ENCODE measurements around the gene PFKL. TPM values are rescaled to one million over a fixed set of nuclear protein-coding genes. Genes with fewer than 3 reads are reported as not detected.

Gene PFKL
- total RNA-seq (2014; rRNA removed; shearing (Covaris generic)) (92.3 and 106 TPM in 2 replicates), polyA plus RNA-seq (2016; fragmentation: Nextera tagmentation; extraction: Ambion mirVana) (39.9 and 40.3 TPM in 2 replicates)
- long read RNA-seq, transcript PFKL-201 (22 exons, 2,912 nt): major isoform, 42 of 63 reads
- long read RNA-seq, partial matches to known transcripts: 13 of 63 reads
- long read RNA-seq, other reads (novel, unspliced or antisense): 7 of 63 reads

DNA sequence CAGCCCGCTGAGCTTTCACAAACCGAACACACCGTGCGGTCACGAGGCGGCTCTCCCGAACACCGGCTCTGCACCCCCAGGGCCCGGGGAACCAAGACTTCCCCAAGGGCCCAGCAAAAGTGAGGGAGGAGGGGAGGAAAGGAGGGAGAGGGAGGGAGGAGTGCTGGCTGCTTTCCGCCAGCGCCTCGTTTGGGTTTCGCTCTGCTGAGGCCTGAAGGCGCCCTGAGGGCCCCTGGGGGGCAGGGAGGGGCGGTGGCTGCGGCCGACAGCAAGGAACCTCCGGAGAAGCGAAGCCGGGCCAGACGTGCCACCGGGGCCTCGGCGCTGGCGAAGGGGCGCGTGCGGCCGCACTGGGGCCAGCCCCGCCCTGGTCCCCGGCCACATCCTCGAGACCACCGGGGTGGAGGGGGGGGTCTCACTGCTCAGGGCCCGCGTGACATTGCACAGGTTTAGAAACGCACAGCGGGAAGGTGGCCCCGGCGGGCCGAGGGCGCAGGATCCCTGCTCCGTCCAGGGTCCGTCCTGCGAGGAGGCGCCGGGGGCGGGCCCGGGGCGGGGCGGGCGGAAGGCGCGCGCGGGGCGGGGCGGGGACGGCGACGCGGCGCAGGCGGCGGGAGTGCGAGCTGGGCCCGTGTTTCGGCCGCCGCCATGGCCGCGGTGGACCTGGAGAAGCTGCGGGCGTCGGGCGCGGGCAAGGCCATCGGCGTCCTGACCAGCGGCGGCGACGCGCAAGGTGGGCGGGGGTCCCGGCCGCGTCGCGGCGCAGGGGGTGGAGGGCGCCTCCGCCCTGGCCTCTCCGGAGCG is at the start of gene PFKL:
Gene PFKL (plus strand): TSS at position 596 of the 804 bp plus-strand sequence. CDS start 53 bp downstream, at position 649.
- Histone ChIP-seq H3K4me2 (peak within 1 kb of the TSS; percentile 94), H3K27ac (ENCODE audit: low read depth) (peak within 1 kb of the TSS; percentile 83; the same call in 1 of the 2 replicates), H3K4me1 (ENCODE audit: insufficient read depth) (no peaks in the 10 kb centered on the region), H3K4me3 (peak within 1 kb of the TSS; percentile 76), H3K79me2 (replicated peaks; ENCODE audit: insufficient read depth) (0 out of 2 replicates have a peak, but pooled peaks cover 3% of the 10 kb centered on the region), H2AFZ (peak within 1 kb of the TSS; percentile 95), H3K9me2 (ENCODE audit: insufficient read depth) (no peaks in the 10 kb centered on the region), H3F3A (replicated peaks; ENCODE audit: low read depth) (0 out of 2 replicates have a peak, but pooled peaks cover 4% of the 10 kb centered on the region), H3K36me3 (ENCODE audit: insufficient read depth) (no peaks in the 10 kb centered on the region), H3K27me3 (ENCODE audit: insufficient read depth) (peaks cover 10% of the 10 kb centered on the region; the same call in 1 of the 2 replicates), H4K20me1 (replicated peaks; ENCODE audit: insufficient read depth) (no peaks in the 10 kb centered on the region)
- TF ChIP-seq, protein P1, sequence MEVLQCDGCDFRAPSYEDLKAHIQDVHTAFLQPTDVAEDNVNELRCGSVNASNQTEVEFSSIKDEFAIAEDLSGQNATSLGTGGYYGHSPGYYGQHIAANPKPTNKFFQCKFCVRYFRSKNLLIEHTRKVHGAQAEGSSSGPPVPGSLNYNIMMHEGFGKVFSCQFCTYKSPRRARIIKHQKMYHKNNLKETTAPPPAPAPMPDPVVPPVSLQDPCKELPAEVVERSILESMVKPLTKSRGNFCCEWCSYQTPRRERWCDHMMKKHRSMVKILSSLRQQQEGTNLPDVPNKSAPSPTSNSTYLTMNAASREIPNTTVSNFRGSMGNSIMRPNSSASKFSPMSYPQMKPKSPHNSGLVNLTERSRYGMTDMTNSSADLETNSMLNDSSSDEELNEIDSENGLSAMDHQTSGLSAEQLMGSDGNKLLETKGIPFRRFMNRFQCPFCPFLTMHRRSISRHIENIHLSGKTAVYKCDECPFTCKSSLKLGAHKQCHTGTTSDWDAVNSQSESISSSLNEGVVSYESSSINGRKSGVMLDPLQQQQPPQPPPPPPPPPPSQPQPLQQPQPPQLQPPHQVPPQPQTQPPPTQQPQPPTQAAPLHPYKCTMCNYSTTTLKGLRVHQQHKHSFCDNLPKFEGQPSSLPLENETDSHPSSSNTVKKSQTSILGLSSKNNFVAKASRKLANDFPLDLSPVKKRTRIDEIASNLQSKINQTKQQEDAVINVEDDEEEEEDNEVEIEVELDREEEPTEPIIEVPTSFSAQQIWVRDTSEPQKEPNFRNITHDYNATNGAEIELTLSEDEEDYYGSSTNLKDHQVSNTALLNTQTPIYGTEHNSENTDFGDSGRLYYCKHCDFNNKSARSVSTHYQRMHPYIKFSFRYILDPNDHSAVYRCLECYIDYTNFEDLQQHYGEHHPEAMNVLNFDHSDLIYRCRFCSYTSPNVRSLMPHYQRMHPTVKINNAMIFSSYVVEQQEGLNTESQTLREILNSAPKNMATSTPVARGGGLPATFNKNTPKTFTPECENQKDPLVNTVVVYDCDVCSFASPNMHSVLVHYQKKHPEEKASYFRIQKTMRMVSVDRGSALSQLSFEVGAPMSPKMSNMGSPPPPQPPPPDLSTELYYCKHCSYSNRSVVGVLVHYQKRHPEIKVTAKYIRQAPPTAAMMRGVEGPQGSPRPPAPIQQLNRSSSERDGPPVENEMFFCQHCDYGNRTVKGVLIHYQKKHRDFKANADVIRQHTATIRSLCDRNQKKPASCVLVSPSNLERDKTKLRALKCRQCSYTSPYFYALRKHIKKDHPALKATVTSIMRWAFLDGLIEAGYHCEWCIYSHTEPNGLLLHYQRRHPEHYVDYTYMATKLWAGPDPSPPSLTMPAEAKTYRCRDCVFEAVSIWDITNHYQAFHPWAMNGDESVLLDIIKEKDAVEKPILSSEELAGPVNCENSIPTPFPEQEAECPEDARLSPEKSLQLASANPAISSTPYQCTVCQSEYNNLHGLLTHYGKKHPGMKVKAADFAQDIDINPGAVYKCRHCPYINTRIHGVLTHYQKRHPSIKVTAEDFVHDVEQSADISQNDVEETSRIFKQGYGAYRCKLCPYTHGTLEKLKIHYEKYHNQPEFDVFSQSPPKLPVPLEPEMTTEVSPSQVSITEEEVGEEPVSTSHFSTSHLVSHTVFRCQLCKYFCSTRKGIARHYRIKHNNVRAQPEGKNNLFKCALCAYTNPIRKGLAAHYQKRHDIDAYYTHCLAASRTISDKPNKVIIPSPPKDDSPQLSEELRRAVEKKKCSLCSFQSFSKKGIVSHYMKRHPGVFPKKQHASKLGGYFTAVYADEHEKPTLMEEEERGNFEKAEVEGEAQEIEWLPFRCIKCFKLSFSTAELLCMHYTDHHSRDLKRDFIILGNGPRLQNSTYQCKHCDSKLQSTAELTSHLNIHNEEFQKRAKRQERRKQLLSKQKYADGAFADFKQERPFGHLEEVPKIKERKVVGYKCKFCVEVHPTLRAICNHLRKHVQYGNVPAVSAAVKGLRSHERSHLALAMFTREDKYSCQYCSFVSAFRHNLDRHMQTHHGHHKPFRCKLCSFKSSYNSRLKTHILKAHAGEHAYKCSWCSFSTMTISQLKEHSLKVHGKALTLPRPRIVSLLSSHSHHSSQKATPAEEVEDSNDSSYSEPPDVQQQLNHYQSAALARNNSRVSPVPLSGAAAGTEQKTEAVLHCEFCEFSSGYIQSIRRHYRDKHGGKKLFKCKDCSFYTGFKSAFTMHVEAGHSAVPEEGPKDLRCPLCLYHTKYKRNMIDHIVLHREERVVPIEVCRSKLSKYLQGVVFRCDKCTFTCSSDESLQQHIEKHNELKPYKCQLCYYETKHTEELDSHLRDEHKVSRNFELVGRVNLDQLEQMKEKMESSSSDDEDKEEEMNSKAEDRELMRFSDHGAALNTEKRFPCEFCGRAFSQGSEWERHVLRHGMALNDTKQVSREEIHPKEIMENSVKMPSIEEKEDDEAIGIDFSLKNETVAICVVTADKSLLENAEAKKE (CRISPR knock-in tag; IDR thresholded peaks at IDR 0.05): no peak
- peak; percentile 63; the same call in 1 of the 2 replicates for TF ChIP-seq POLR2AphosphoS5 (IDR thresholded peaks at IDR 0.05; ENCODE audit: low read depth)
- TF ChIP-seq REST (IDR thresholded peaks at IDR 0.05; ENCODE audit: unreplicated experiment): no peak
- no peak for TF ChIP-seq EZH2 (IDR thresholded peaks at IDR 0.05; ENCODE audit: low read depth, unreplicated experiment)
- no peak for TF ChIP-seq ZNF331 (CRISPR knock-in tag; IDR thresholded peaks at IDR 0.05; ENCODE audit: low read depth)
- no peak for TF ChIP-seq CREB1 (CRISPR knock-in tag; IDR thresholded peaks at IDR 0.05; ENCODE audit: low read depth)
- Mint-ChIP-seq H3K4me3 (peak within 1 kb of the TSS; percentile 85), H3K27me3 (ENCODE audit: insufficient read depth, low read depth, poor library complexity) (peaks cover 10% of the 10 kb centered on the region), H3K27ac (0 out of 2 replicates have a peak within 1 kb of the TSS, but pooled peaks have one; percentile 74), H3K4me1 (peaks cover 10% of the 10 kb centered on the region), H3K36me3 (ENCODE audit: low read depth) (no peaks in the 10 kb centered on the region), H3K9me3 (no peaks in the 10 kb centered on the region)
- ATAC-seq (peak; percentile 44), DNase-seq (ENCODE audit: low spot score) (peak; percentile 72)
